MM.1S (cell line): Measurements from ENCODE around the gene UFD1.

Experiments used
- DNase-seq: peaks from one replicate; pipeline ENCODE4 v3.0.0-alpha.2; 2015
- H2AFZ ChIP-seq: fragments of 300-600 bp; sonication (generic); 2 replicates; pipeline ENCODE4 v1.6.0; 2016; ENCODE audit warnings: antibody characterized with exemption, low read length
- H3F3A ChIP-seq: fragments of 300-600 bp; sonication (generic); 2 replicates; pipeline ENCODE4 v1.6.1; 2016; ENCODE audit warnings: mild to moderate bottlenecking, antibody characterized with exemption, low read length, moderate library complexity, mixed read lengths; ENCODE audit not compliant: insufficient read depth
- H3K27ac ChIP-seq: fragments of 300-600 bp; sonication (generic); 2 replicates; pipeline ENCODE4 v1.5.1; 2016; ENCODE audit warnings: mild to moderate bottlenecking, low read length
- H3K27me3 ChIP-seq: fragments of 300-600 bp; sonication (generic); replicated peaks from 2 replicates; pipeline ENCODE4 v1.6.0; 2016; ENCODE audit warnings: low read length; ENCODE audit not compliant: insufficient read depth
- H3K36me3 ChIP-seq: fragments of 300-600 bp; sonication (generic); replicated peaks from 2 replicates; pipeline ENCODE4 v1.6.1; 2016; ENCODE audit warnings: mild to moderate bottlenecking, low read length, mixed read lengths; ENCODE audit not compliant: insufficient read depth
- H3K4me1 ChIP-seq: fragments of 300-600 bp; sonication (generic); 2 replicates; pipeline ENCODE4 v1.6.1; 2016; ENCODE audit warnings: low read length, mixed read lengths
- H3K4me2 ChIP-seq: fragments of 300-600 bp; sonication (generic); 2 replicates; pipeline ENCODE4 v1.6.0; 2016; ENCODE audit warnings: low read depth, low read length
- H3K4me3 ChIP-seq: fragments of 300-600 bp; sonication (generic); 2 replicates; pipeline ENCODE4 v1.5.1; 2016; ENCODE audit warnings: low read length, mixed read lengths
- H3K79me2 ChIP-seq: fragments of 300-600 bp; sonication (generic); 2 replicates; pipeline ENCODE4 v1.6.1; 2016; ENCODE audit warnings: mixed run types, low read length, mixed read lengths
- H3K9ac ChIP-seq: fragments of 300-600 bp; sonication (generic); 2 replicates; pipeline ENCODE4 v1.6.1; 2016; ENCODE audit warnings: low read length, mixed read lengths
- H3K9me2 ChIP-seq: fragments of 300-600 bp; sonication (generic); replicated peaks from 2 replicates; pipeline ENCODE4 v1.6.1; 2016; ENCODE audit warnings: mild to moderate bottlenecking, low read length, mixed read lengths; ENCODE audit not compliant: insufficient read depth
- H3K9me3 ChIP-seq: fragments of 300-600 bp; sonication (generic); replicated peaks from 2 replicates; pipeline ENCODE4 v1.6.1; 2016; ENCODE audit warnings: mild to moderate bottlenecking, low read length, mixed read lengths; ENCODE audit not compliant: insufficient read depth
- H4K20me1 ChIP-seq: fragments of 300-600 bp; sonication (generic); 2 replicates; pipeline ENCODE4 v1.6.1; 2016; ENCODE audit warnings: mild to moderate bottlenecking, low read length, moderate library complexity, mixed read lengths; ENCODE audit not compliant: insufficient read depth
- CTCF ChIP-seq: fragments of 300-600 bp; sonication (generic); IDR thresholded peaks from 2 replicates; pipeline ENCODE4 v1.5.1; 2016; ENCODE audit warnings: antibody characterized with exemption, low read length, mixed read lengths
- EZH2 ChIP-seq: fragments of 300-600 bp; sonication (generic); optimal IDR thresholded peaks from 2 replicates; pipeline ENCODE3; 2017; ENCODE audit warnings: low read depth, mild to moderate bottlenecking, antibody characterized with exemption, low read length, mixed read lengths
- EZH2phosphoT487 ChIP-seq: fragments of 300-600 bp; sonication (generic); IDR thresholded peaks from 2 replicates; pipeline ENCODE4 v1.6.1; 2018; ENCODE audit warnings: antibody characterized with exemption, low read length

Gene UFD1

GRCh38 chr22:19480173-19480568 lies 1.2 kb upstream of the UFD1 start:
- no peaks in the 10 kb centered on the region for H3K27me3 ChIP-seq
- H3K36me3 ChIP-seq = peaks cover 2% of the 10 kb centered on the region; the same call in 1 of the 2 replicates
- no peak for TF ChIP-seq EZH2phosphoT487
- TF ChIP-seq EZH2 = no peak
- H3F3A ChIP-seq = peaks cover 6% of the 10 kb centered on the region; the same call in 1 of the 2 replicates
- peak overlapping the region; percentile 96 for H3K9ac ChIP-seq
- H3K9me3 ChIP-seq = no peaks in the 10 kb centered on the region
- no peaks in the 10 kb centered on the region for H3K9me2 ChIP-seq
- peak overlapping the region; percentile 13; the same call in 1 of the 2 replicates for H3K27ac ChIP-seq
- H3K4me3 ChIP-seq = peak overlapping the region; percentile 79
- peaks cover 13% of the 10 kb centered on the region for H4K20me1 ChIP-seq
- DNase-seq = no peak
- peak overlapping the region; percentile 72 for H3K4me2 ChIP-seq
- 0 out of 2 replicates have a peak, but pooled peaks cover 3% of the 10 kb centered on the region for H3K4me1 ChIP-seq
- H2AFZ ChIP-seq = peak overlapping the region; percentile 59
- H3K79me2 ChIP-seq = peaks cover 57% of the 10 kb centered on the region

GRCh38 chr22:19479355-19480172 lies 571 bp upstream of the UFD1 start, which contains the start of gene CDC45:
Gene CDC45 (plus strand): TSS chr22:19479920. CDS start chr22:19479969, 49 bp downstream.
- Histone ChIP-seq H2AFZ (peak within 1 kb of the TSS; percentile 74), H3K4me1 (0 out of 2 replicates have a peak, but pooled peaks cover 3% of the 10 kb centered on the region), H3K79me2 (peaks cover 63% of the 10 kb centered on the region), H3K9me3 (no peaks in the 10 kb centered on the region), H3K4me3 (peak within 1 kb of the TSS; percentile 93), H3K27ac (peak within 1 kb of the TSS; percentile 91), H3K4me2 (peak within 1 kb of the TSS; percentile 94), H3K36me3 (peaks cover 2% of the 10 kb centered on the region; the same call in 1 of the 2 replicates), H3K9me2 (no peaks in the 10 kb centered on the region), H3K27me3 (no peaks in the 10 kb centered on the region), H3K9ac (peak within 1 kb of the TSS; percentile 96), H3F3A (peaks cover 6% of the 10 kb centered on the region; the same call in 1 of the 2 replicates), H4K20me1 (peaks cover 13% of the 10 kb centered on the region)
- DNase-seq = peak; percentile 98
- TF ChIP-seq CTCF = no peak
- no peak for TF ChIP-seq EZH2
- no peak for TF ChIP-seq EZH2phosphoT487

GRCh38 chr22:19478045-19478900 lies 720 bp downstream of the UFD1 start:
- Histone ChIP-seq H3K9me3 (no peaks in the 10 kb centered on the region), H3K4me3 (peak overlapping the region; percentile 93), H3K9ac (peak overlapping the region; percentile 96), H3K79me2 (peaks cover 74% of the 10 kb centered on the region), H3K36me3 (no peaks in the 10 kb centered on the region), H3F3A (peaks cover 6% of the 10 kb centered on the region; the same call in 1 of the 2 replicates), H2AFZ (peak overlapping the region; percentile 74), H4K20me1 (peaks cover 13% of the 10 kb centered on the region), H3K4me2 (peak overlapping the region; percentile 94), H3K27ac (peak overlapping the region; percentile 91; the same call in 1 of the 2 replicates), H3K4me1 (0 out of 2 replicates have a peak, but pooled peaks cover 3% of the 10 kb centered on the region), H3K9me2 (no peaks in the 10 kb centered on the region), H3K27me3 (no peaks in the 10 kb centered on the region)
- DNase-seq = peak; percentile 7
- no peak for TF ChIP-seq CTCF
- no peak for TF ChIP-seq EZH2
- TF ChIP-seq EZH2phosphoT487 = no peak
